Mesothelial cell of epicardium (in vitro differentiated cells): ENCODE results near the gene SOBP. TPM values are rescaled to one million over a fixed set of nuclear protein-coding genes. Genes with fewer than 3 reads are reported as not detected.
A peak's percentile ranks its signal among the peaks of the same experiment; 100 is the strongest.

ENCODE experiments used
- DNase-seq, 2 experiments: peaks; one replicate each; pipeline ENCODE4 v3.0.0; 2021; ENCODE audit warnings: low spot score in 2 of 2; ENCODE audit not compliant: unreplicated experiment in 2 of 2
- H3K27ac Mint-ChIP-seq: 2 replicates; pipeline ENCODE4 v1.8.0; 2021; ENCODE audit warnings: mixed read lengths
- H3K27me3 Mint-ChIP-seq: 2 replicates; pipeline ENCODE4 v1.8.0; 2021; ENCODE audit warnings: low read depth, mixed read lengths
- H3K36me3 Mint-ChIP-seq: 2 replicates; pipeline ENCODE4 v1.8.0; 2021; ENCODE audit warnings: mixed read lengths
- H3K4me1 Mint-ChIP-seq: 2 replicates; pipeline ENCODE4 v1.8.0; 2021; ENCODE audit warnings: mixed read lengths
- H3K4me3 Mint-ChIP-seq: 2 replicates; pipeline ENCODE4 v1.8.0; 2021; ENCODE audit warnings: mild to moderate bottlenecking, moderate library complexity, mixed read lengths
- H3K9me3 Mint-ChIP-seq: 2 replicates; pipeline ENCODE4 v1.8.0; 2021; ENCODE audit warnings: mixed read lengths
- CTCF ChIP-seq: fragments of 200-600 bp; sonication (generic); IDR thresholded peaks from one replicate; pipeline ENCODE4 v1.5.0; 2021; ENCODE audit warnings: antibody characterized with exemption; ENCODE audit not compliant: unreplicated experiment
- total RNA-seq: library from RNA; stranded (reverse); gene quantifications from 3 replicates; pipeline ENCODE4 v1.2.1, GENCODE V29; 2021

Gene SOBP
- total RNA-seq, 1 donor from 2014 or later, result 7.6 TPM

- Mint-ChIP-seq H3K36me3 (no peaks in the 10 kb centered on the region), H3K27me3 (peaks cover 15% of the 10 kb centered on the region), H3K4me1 (peaks cover 17% of the 10 kb centered on the region), H3K27ac (peak overlapping the region; percentile 36), H3K4me3 (no peak overlapping the region), H3K9me3 (no peaks in the 10 kb centered on the region)
- no peak for TF ChIP-seq CTCF
- no peak for DNase-seq
Observed at GRCh38 chr6:107563694-107564588, 74.0 kb downstream of the SOBP start.

- H3K9me3 Mint-ChIP-seq, result no peaks in the 10 kb centered on the region
- no peak for DNase-seq
- no peak for TF ChIP-seq CTCF
- H3K27ac Mint-ChIP-seq, result peak overlapping the region; percentile 36
- H3K27me3 Mint-ChIP-seq, result peaks cover 18% of the 10 kb centered on the region
- no peaks in the 10 kb centered on the region for H3K36me3 Mint-ChIP-seq
- no peak overlapping the region for H3K4me3 Mint-ChIP-seq
- peaks cover 17% of the 10 kb centered on the region for H3K4me1 Mint-ChIP-seq
Observed at GRCh38 chr6:107564589-107564951, 74.7 kb downstream of the SOBP start.

- no peak for DNase-seq
- TF ChIP-seq CTCF, result no peak
- Mint-ChIP-seq H3K4me3 (no peak overlapping the region), H3K27me3 (peaks cover 23% of the 10 kb centered on the region), H3K27ac (no peak overlapping the region), H3K9me3 (no peaks in the 10 kb centered on the region), H3K4me1 (peaks cover 17% of the 10 kb centered on the region), H3K36me3 (no peaks in the 10 kb centered on the region)
Observed at GRCh38 chr6:107565165-107565723, 75.3 kb downstream of the SOBP start.

- no peak for DNase-seq
- Mint-ChIP-seq H3K9me3 (no peaks in the 10 kb centered on the region), H3K27me3 (peaks cover 33% of the 10 kb centered on the region), H3K4me3 (no peak overlapping the region), H3K36me3 (no peaks in the 10 kb centered on the region), H3K4me1 (peaks cover 9% of the 10 kb centered on the region), H3K27ac (no peak overlapping the region)
- TF ChIP-seq CTCF, result no peak
Observed at GRCh38 chr6:107567643-107568042, 77.7 kb downstream of the SOBP start.

GRCh38 chr6:107569473-107569872 lies 79.6 kb downstream of the SOBP start:
- no peaks in the 10 kb centered on the region for H3K9me3 Mint-ChIP-seq

More at GRCh38 chr6:107569473-107569872, 79.6 kb downstream of the SOBP start:
- Mint-ChIP-seq H3K27me3 (peaks cover 41% of the 10 kb centered on the region), H3K36me3 (no peaks in the 10 kb centered on the region), H3K27ac (no peak overlapping the region), H3K4me3 (no peak overlapping the region), H3K4me1 (peaks cover 5% of the 10 kb centered on the region)
- DNase-seq, result no peak
- TF ChIP-seq CTCF, result no peak
